GM23338 (cell line): Measurements from ENCODE around the gene SRF.
A peak's percentile ranks its signal among the peaks of the same experiment; 100 is the strongest.

Source experiments
- EZH2 ChIP-seq: fragments of 200-600 bp; sonication (generic); IDR thresholded peaks from one replicate; pipeline ENCODE4 v1.8.0; 2017; ENCODE audit warnings: antibody characterized with exemption, mild to moderate bottlenecking, low read depth; ENCODE audit not compliant: unreplicated experiment
- JUNB ChIP-seq: IDR thresholded peaks from one replicate; pipeline ENCODE4 v1.6.1; 2016; ENCODE audit warnings: antibody characterized with exemption; ENCODE audit not compliant: unreplicated experiment
- POLR2AphosphoS5 ChIP-seq: IDR thresholded peaks from 2 replicates; pipeline ENCODE4 v1.6.1; 2016; ENCODE audit warnings: antibody characterized with exemption, low read depth
- TF ChIP-seq, protein P1 (sequence below), 2 experiments: fragments of 200-600 bp in 1 of 2; sonication (generic) in 1 of 2; conservative IDR thresholded peaks; 2 replicates each; pipeline versions ENCODE4 v1.5.1 to v1.6.1; 2016 to 2017; ENCODE audit warnings: antibody characterized with exemption in 2 of 2, low read depth in 2 of 2, mild to moderate bottlenecking in 2 of 2, moderate library complexity in 1 of 2

GRCh38 chr6:43211955-43212354, 40.9 kb downstream of the SRF start:
- TF ChIP-seq POLR2AphosphoS5 (no peak), JUNB (no peak), EZH2 (no peak)
- TF ChIP-seq, protein P1, sequence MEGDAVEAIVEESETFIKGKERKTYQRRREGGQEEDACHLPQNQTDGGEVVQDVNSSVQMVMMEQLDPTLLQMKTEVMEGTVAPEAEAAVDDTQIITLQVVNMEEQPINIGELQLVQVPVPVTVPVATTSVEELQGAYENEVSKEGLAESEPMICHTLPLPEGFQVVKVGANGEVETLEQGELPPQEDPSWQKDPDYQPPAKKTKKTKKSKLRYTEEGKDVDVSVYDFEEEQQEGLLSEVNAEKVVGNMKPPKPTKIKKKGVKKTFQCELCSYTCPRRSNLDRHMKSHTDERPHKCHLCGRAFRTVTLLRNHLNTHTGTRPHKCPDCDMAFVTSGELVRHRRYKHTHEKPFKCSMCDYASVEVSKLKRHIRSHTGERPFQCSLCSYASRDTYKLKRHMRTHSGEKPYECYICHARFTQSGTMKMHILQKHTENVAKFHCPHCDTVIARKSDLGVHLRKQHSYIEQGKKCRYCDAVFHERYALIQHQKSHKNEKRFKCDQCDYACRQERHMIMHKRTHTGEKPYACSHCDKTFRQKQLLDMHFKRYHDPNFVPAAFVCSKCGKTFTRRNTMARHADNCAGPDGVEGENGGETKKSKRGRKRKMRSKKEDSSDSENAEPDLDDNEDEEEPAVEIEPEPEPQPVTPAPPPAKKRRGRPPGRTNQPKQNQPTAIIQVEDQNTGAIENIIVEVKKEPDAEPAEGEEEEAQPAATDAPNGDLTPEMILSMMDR (conservative IDR thresholded peaks at IDR 0.05; ENCODE audit: low read depth in 2 of 2), result peak; percentile 14 to 50; a peak in 2 of 4 replicates
